HG03575 (cell line): ENCODE measurements around the gene B4GALT2.

Experiments
- ATAC-seq: cut with Tn5 transposase; IDR thresholded peaks from one replicate; pipeline ENCODE4 v1.9.1; 2021; ENCODE audit not compliant: unreplicated experiment, insufficient number of reproducible peaks, low FRiP score; ENCODE audit errors: extremely low read depth

The B4GALT2 gene

DNA sequence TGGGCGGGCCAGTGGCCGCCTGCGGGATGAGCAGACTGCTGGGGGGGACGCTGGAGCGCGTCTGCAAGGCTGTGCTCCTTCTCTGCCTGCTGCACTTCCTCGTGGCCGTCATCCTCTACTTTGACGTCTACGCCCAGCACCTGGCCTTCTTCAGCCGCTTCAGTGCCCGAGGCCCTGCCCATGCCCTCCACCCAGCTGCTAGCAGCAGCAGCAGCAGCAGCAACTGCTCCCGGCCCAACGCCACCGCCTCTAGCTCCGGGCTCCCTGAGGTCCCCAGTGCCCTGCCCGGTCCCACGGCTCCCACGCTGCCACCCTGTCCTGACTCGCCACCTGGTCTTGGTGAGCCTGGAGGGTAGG, 2.1 kb downstream of the B4GALT2 start:
- ATAC-seq = no peak

DNA sequence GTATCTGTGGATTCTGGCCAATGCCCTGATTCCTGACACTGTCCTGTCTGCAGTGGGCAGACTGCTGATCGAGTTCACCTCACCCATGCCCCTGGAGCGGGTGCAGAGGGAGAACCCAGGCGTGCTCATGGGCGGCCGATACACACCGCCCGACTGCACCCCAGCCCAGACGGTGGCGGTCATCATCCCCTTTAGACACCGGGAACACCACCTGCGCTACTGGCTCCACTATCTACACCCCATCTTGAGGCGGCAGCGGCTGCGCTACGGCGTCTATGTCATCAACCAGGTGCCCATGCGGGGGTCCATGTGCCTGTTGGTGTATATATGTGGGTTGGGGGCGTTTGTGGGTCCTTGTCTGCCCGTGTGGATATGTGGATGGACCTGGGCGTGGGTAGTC, 2.6 kb downstream of the B4GALT2 start:
- no peak for ATAC-seq

DNA sequence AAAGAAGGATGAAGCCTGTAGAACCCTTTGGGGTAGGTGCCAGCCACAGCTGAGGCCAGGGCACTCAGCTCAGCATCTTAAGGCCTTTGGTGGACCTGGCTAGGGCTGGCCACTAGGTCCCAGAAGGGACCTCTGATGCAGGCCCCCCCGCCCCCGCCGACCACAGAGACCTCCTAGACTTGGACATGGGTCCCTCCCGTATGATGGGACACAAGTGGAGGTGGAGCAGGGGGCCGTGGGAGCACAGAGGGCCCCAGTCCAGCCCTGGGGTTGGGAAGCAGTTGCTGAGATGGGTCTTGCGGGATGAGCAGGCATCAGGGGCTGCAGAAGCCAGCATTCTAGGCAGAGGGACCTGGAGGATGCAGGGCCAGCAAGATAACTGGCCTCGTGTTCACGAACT, 3.2 kb downstream of the B4GALT2 start:
- no peak for ATAC-seq

DNA sequence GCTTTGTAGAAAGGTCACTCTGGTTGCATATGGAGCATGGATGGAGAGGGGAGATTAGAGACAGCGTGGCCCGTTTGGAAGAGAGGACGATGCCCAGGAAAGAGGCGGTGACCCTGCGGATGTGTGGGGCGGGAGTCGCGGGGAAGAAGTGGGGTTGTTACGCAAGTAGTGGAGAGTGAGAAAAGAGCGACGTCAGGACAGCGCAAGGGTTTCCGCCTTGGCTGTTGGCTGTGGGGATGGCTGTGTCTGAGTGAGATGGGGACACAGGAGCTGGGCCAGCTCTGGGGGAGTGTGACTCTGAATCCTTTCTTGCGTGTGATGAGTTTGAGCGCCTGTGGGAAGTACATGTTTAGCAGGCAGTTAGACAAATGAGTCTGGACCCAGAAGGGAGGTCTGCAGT, 3.8 kb downstream of the B4GALT2 start:
- no peak for ATAC-seq

DNA sequence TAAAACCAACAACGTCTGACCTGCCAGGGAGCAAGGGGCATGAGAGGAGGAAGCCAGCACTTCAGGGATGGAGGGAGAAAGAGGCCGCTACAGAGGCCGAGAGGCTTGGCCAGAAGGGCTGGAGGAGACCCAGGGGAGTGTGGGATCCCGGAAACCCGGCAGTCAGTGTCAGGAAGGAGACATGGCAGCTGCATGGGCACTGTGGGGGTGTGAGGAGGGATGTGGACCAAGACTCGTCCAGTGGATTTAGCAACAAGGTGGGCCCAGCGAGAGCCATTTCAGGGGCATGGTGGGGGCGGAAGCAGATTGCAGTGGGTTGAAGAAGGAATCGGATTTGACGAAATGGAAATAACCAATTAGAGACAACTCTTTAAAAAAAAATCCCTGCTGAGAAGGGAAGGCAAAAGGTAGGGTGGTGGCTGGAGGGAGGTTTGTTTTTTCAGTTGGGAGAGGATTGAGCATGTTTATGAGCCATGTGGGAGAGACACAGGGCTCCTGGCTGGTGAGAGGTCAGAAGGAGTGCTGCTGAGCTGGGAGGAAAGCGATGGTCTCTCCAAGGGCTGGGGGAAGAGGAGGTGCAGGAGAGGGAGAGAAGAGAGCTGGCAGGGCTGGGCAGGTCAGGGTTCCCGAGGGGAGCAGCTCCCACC, 4.4 kb downstream of the B4GALT2 start:
- ATAC-seq = no peak

DNA sequence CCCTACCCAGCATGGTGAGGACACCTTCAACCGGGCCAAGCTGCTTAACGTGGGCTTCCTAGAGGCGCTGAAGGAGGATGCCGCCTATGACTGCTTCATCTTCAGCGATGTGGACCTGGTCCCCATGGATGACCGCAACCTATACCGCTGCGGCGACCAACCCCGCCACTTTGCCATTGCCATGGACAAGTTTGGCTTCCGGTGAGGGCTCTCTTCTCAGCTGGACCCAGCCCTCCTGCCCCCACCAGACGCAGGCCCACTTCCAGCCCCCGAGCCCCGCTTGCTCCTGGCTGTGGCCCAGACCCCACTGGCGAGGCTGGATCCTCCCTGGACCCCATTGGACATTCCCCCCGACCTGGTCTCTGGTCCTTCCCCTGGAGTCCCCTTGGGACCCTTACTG, 5.8 kb downstream of the B4GALT2 start:
- ATAC-seq = no peak

DNA sequence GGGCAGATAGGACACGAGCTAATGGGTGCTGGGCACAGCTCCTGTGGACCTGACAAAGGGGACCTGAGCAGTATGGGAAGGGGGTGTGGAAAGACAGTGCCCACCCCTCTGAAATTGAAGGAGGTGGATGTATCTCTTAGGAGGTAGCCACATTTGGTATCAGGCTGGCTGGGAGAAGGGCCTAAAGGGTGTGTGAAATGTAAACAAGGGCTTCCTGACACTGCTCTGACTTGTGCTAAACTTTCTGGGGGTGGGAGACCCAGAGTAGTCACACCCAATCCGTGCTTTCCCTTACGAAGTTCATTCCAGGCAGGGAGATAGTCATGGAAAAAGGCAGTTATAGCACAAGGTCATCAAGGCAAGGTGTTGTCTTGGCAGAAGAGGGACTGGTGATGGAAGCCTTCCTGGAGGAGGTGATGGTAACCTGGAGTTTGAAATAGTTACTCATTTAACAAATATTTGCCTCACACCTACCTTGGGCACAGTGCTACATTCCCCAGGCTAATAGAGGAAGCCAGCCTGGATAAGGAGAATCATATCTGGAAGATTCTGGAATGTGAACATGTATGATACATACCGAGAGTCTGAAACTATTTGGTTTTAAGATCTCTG, 7.1 kb downstream of the B4GALT2 start:
- no peak for ATAC-seq

DNA sequence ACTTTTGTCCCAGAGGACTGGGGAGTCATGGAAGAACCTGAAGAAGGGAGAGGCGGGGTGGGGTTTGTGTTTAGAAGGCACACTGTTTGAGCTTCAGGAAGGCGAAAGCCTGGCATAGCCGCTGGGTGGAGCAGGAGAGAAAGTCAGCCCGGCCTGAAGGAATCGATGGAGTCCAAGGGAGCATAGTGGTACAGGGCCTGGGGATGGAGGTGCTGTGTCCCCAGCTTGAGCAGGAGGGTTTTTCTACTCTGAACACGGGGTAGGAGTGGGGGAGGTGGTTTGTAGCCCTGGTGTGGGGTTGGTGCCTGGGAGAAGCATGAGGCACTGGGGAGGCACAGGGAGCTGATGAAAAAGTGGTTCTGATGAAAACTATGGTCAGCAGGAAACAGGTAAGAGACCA, 7.7 kb downstream of the B4GALT2 start:
- ATAC-seq = no peak

DNA sequence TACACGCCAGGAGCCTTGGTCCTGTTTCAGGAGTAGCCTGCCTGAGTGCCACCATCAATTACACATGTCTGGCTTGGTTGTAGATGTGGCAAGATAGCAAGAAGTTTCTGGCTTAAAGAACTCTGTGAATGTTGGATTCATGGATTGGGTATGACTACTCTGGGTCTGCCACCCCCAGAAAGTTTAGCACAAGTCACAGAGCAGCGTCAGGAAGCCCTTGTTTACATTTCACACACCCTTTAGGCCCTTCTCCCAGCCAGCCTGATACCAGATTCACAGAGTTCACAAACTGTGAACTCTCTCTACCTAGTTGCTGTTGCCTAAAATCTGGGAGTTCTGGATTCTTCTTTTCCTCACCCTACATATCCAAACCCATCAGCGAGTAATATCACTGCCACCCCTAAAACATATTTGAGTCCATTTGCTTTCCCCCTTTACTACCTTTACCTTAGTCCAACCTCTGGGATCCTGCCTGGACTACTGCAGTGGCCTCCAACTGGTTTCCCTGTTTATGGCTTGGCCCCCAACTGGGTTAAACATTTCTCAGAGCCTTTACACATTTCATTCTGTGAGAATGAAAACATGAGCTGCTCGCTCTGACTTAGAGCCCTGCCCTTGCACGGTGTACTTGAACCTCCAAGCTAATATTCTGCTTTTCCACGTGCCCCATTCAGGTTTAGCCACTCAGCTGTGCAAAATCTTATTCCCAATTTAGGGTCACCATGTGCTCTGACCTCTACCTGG, 8.3 kb downstream of the B4GALT2 start:
- ATAC-seq = no peak

DNA sequence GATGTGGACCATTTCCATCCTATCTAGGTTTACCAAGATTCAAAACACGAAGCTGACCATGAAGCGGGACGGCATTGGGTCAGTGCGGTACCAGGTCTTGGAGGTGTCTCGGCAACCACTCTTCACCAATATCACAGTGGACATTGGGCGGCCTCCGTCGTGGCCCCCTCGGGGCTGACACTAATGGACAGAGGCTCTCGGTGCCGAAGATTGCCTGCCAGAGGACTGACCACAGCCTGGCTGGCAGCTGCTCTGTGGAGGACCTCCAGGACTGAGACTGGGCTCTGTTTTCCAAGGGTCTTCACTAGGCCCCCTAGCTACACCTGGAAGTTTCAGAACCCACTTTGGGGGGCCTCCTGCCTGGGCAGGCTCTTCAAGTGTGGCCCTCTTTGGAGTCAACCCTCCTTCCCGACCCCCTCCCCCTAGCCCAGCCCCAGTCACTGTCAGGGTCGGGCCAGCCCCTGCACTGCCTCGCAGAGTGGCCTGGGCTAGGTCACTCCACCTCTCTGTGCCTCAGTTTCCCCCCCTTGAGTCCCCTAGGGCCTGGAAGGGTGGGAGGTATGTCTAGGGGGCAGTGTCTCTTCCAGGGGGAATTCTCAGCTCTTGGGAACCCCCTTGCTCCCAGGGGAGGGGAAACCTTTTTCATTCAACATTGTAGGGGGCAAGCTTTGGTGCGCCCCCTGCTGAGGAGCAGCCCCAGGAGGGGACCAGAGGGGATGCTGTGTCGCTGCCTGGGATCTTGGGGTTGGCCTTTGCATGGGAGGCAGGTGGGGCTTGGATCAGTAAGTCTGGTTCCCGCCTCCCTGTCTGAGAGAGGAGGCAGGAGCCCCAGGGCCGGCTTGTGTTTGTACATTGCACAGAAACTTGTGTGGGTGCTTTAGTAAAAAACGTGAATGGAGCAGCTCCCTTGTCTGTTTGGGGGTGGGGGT, 11.5 kb downstream of the B4GALT2 start:
- no peak for ATAC-seq

DNA sequence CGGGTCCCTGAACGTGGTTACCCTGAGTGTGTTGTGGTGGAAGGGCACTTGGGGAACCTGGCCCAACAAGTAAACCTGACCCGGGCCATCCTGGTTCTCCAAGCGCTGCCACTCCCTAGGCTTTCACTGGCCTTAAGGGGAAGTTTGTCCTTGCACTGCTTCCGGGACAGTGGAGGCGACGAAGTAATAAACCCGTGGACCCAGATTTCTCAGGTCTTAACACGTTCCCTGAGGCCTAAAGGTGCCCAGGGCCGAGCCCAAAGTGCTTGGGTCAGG, 12.1 kb downstream of the B4GALT2 start:
- ATAC-seq = no peak

DNA sequence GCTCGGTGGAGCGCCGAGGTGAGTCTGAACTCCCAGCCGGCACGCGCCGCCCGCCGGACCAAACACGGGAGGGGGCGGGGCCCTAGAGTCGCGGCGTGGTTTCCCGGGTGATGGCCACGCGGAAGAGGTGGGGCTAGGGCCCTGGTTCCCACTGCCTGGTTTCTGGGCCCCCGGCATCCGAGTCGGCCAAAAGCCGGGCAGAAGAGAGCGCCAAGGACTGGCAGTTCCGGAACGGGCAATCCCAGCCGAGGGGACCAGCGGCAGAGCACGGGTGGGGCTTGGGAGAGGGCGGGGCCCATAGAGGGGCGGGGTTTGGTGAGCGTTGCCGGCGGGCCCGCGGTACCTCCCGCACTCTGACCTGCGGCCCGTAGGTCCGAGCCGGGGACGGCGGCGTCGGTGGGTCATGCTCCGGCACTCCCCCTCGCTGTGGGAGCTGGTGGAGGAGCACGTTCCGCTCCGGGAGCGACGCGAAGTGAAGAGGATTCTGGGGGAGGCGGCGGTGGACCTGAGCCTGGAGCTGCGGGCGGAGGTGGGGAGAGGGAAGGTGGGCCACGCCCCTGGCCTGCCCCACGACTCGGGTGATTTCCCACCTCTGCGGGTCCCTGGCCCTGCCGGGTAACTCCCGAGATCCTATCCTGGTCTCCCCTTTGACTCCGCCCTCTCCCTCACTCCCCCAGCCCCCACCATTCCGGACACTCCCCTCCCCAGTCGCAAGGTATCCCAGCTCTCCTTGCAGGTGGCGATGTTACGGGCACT, 12.6 kb downstream of the B4GALT2 start, which contains the start of gene CCDC24:
TSS of gene CCDC24 (plus strand) at position 124 of the 756 bp plus-strand sequence. CDS start at position 404, 280 bp downstream.
- no peak for ATAC-seq

DNA sequence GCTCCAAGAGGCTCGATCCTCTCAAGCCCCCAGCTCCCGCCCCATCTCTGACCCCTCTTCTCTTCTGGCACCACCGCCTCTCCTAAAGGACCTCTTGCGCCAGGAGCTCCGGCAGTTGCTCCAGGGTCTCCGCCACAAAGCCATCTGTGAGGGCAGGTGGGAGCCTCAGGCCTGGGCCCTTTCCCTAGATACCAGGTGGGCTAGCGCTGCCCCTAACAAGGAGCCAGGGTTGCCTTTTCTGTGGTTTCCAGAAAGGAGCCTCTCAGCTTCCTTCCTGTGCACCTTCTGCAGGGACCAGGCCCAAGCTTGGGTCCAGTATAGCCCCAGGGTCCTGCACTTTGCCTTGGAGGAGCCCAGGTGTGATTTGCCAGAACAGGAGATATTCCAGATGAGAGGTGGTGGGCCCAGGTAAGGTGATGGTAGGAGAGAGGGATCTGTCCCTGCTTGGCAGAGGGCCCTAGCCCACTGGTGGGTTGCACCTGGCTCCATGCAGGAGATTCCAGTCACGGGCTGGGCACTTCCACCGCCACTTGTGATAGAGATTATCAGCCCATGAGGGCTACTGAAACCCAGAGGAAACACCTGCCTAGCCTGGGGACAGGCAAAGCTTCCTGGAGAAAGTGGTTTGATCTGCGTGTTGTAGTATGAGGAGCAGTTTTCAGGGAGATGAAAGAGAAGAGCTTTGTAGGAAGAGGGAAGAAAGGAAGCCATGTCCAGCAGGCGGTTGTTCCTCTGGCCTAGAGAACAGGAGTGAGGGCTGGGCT, 13.4 kb downstream of the B4GALT2 start:
- no peak for ATAC-seq

DNA sequence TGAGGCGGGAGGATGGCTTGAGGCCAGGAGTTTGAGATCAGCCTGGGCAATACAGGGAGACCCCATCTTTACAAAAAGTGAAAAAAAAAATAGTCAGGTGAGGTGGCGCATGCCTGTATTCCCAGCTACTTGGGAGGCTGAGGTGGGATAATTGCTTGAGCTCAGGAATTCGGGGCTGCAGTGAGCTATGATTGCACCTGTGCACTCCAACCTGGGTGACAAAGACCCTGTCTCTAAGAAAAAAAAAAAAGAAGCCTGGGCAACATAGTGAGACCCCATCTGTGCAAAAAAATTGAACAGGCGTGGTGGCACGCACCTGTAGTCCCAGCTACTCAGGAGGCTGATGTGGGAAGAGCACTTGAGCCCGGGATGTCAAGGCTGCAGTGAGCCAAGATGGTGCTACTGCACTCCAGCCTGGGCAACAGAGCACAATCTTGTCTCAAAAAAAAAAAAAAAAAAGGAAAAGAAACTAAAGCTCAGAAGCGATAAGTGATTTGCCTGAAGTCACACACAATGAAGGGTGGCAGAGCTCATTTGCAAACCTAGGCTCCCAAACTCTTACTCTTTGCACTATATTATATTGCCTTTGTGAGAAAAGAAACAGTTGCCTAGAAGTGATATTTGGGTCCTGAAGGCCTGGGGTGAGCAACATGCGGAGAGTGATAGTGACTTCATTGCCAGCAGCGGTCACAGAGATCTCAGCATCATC, 14.3 kb downstream of the B4GALT2 start:
- no peak for ATAC-seq

DNA sequence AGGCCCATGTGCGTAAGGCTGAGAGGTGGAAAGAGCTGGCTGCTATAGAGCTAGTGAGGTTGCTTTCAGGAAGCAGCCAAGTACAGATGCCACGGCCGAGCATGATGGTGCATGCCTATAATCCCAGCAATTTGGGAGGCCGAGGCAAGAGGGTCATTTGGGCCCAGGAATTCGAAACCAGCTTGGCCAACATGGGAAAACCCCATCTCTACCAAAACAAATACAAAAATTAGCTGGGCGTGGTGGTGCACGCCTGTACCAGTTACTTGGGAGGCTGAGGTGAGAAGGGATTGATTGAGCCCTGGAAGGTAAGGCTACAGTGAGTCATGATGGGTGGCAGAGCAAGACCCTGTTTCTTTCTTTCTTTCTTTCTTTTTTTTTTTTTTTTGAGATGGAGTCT, 15.1 kb downstream of the B4GALT2 start:
- ATAC-seq = no peak

DNA sequence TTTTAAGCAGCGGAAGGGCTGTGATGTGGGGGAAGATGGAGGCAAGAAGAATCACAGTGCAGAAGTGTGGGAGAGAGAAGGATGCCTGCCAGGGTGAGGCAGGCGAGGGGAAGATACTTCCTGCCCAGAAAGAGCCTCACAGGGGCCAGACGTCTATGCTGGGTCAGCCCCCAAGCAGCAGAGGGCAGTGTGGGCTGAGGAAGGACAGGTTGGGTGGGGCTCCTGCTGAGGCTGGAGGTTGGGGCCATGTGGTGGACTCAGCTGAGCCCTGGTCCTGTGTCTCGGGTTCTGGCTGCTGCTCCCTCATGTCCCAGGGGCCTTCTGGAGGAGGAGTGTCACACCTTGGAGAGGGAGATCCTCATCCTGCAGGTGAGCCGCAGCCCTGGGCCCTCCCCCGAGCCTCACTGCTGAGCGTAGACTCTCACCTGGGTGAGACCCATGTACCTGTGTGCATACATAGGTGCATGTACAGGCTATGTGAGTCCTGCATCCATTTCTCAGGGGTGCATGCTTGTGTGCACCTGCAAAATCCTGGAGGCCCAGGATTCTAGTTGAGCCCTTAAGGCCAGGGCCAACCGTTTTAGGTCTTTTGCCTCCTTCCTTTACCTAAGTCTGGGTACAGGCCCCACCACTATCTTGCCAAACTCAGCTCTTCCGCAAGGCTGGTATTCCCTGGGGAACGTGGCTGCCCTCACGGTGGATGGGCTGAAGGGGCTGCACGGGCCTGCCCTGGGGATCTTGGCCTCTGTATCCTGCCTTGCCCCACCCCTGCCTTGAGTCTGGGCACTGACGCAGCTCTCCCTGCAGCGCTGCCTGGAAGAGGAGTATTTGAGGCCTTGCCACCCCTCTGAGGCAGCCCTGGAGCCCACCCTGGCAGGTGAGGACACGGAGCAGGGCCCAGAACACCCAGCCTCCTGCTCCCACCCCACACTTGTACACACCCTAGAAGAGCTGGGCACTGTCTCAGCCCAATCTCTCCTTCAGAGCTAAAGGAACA, 16.1 kb downstream of the B4GALT2 start:
- ATAC-seq = no peak
